GM21390 (cell line): ENCODE results near the gene SYCN.

ENCODE experiments used
- ATAC-seq: cut with Tn5 transposase; IDR thresholded peaks from one replicate; pipeline ENCODE4 v1.9.1; 2021; ENCODE audit not compliant: unreplicated experiment

The SYCN gene

GRCh38 chr19:39173502-39173991 is 30.5 kb downstream of the SYCN start:
- no peak for ATAC-seq

- no peak for ATAC-seq
Observed at GRCh38 chr19:39172700-39173501, 31.2 kb downstream of the SYCN start.

GRCh38 chr19:39171479-39172465 is 32.3 kb downstream of the SYCN start:
- no peak for ATAC-seq

- no peak for ATAC-seq
Observed at GRCh38 chr19:39170386-39171231, 33.5 kb downstream of the SYCN start.

- ATAC-seq = no peak
Observed at GRCh38 chr19:39169143-39169810, 34.8 kb downstream of the SYCN start.

GRCh38 chr19:39168258-39169142 is 35.6 kb downstream of the SYCN start:
- no peak for ATAC-seq

GRCh38 chr19:39167461-39168257 is 36.4 kb downstream of the SYCN start:
- no peak for ATAC-seq

GRCh38 chr19:39166571-39167391 is 37.3 kb downstream of the SYCN start:
- ATAC-seq = no peak

GRCh38 chr19:39165857-39166256 is 38.2 kb downstream of the SYCN start:
- no peak for ATAC-seq

GRCh38 chr19:39164289-39164688 is 39.8 kb downstream of the SYCN start:
- ATAC-seq = no peak

- no peak for ATAC-seq
Observed at GRCh38 chr19:39163621-39164020, 40.4 kb downstream of the SYCN start.

GRCh38 chr19:39162441-39163043 is 41.5 kb downstream of the SYCN start:
- no peak for ATAC-seq

- ATAC-seq = no peak
Observed at GRCh38 chr19:39160889-39161672, 43.0 kb downstream of the SYCN start.

- no peak for ATAC-seq
Observed at GRCh38 chr19:39160523-39160861, 43.6 kb downstream of the SYCN start.

GRCh38 chr19:39158646-39159260 is 45.3 kb downstream of the SYCN start:
- no peak for ATAC-seq

- no peak for ATAC-seq
Observed at GRCh38 chr19:39157997-39158389, 46.1 kb downstream of the SYCN start.
